HG02943 (cell line): ENCODE measurements around the gene ACBD6.
"Not testable (repeated sequence)": the region's sequence is repeated elsewhere in the genome, so short reads cannot be mapped to it uniquely, and the experiment has no call there.

ENCODE experiments used
- ATAC-seq: cut with Tn5 transposase; IDR thresholded peaks from one replicate; pipeline ENCODE4 v1.9.1; 2021; ENCODE audit warnings: mild to moderate bottlenecking, low read depth, moderate library complexity; ENCODE audit not compliant: unreplicated experiment

The ACBD6 gene

DNA sequence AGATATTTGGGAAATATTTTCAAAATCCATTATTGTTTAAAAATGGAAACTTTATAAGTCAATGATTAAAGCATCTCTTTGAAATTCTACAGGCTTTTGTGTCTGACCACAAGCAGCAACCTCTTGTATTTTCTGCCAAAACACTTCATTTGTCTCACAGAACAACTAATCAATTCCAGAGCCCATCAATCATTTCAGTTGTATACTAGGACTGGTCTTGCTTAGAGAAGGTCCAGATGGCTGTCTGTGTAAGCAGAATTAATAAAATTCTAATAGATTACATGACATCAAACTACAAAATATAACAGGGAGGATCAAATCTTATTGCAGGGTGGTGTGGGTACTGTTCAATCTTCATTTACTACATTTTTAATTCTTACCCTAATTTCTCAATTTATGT, 76.4 kb downstream of the ACBD6 start:
- ATAC-seq = no peak

DNA sequence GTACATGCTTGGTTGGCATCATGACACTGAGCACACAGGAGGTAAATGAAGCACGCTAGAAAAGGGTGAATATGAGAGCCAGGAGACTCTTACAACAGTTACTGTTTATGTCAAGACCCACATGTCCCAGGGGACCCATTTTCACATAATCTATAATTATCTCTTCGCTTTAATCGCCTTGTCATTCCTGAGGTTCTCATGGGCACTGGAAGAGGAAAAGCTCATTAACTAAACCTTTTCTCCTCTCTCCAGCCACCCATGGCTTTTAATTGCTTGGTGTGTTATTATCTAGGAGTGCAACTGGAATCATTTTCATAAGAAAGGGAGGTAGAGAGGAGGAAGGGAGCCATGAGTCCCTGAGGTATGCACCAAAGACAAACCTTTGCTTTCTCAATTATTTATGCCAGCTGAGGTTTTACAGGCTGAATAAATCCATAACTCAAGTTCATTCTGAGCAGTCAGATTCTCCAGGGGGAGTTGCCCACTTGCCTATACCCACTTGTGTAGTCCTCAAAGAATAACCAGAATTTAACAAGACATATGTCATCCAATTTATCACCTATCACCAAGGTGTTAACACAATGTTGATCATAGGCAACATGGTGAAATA, 77.4 kb downstream of the ACBD6 start:
- ATAC-seq = no peak

DNA sequence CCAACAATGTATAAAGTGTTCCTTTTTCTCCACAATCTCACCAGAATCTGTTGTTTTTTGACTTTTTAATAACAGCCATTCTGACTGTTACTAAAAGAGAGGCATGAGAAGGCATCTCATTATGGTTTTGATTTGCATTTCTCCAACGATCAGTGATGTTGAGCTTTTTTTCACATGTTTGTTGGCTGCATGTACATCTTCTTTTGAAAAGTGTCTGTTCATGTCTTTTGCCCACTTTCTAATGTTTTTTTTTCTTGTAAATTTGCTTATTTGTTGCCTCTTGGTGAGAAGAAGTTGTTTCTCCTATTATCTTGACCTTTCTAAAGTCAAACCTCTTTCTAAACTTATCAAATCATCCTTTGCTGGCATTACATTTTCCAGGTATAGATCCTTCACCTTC, 80.8 kb downstream of the ACBD6 start:
- ATAC-seq = no peak

DNA sequence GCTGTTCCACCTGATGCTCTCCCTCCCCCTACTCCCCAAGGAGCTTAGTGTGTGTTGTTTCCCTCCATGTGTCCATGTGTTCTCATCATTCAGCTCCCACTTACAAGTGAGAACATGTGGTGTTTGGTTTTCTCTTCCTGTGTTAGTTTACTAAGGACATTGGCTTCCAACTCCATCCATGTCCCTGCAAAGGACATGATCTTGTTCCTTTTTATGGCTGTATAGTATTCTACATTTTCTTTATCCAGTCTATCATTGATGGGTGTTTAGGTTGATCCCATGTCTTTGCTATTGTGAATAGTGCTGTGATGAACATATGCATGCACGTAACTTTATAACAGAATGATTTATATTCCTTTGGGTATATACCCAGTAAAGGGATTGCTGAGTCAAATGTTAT, 81.2 kb downstream of the ACBD6 start:
- ATAC-seq = not testable (repeated sequence)

DNA sequence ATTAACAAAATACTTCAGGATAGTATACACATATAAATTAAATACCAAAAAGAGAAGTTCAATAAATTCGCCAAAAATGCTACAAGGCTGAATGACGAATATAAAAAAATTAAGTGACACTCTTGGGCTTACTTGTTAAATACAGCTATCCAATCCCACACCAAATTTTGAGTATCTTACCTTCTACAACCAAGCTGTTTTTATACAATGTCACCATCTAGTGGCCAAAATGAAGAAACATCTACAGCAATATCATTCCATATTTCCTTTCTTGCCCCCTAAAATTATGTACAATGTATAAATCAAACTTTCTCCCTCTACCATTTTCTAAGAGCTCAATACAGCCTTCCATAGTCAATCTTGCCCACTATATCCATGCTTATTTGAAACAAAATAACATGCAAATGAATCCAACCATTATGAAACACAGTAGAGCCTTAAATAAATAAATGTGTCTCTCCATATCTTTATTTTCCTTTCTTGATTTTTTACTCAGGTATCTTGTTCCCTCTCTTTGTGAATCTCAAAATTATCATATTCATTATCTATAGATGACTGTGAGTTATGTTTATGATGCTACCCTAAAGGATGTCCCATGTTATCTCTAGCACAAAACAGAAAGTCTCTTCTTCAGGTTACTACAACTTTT, 86.3 kb downstream of the ACBD6 start:
- ATAC-seq = no peak

DNA sequence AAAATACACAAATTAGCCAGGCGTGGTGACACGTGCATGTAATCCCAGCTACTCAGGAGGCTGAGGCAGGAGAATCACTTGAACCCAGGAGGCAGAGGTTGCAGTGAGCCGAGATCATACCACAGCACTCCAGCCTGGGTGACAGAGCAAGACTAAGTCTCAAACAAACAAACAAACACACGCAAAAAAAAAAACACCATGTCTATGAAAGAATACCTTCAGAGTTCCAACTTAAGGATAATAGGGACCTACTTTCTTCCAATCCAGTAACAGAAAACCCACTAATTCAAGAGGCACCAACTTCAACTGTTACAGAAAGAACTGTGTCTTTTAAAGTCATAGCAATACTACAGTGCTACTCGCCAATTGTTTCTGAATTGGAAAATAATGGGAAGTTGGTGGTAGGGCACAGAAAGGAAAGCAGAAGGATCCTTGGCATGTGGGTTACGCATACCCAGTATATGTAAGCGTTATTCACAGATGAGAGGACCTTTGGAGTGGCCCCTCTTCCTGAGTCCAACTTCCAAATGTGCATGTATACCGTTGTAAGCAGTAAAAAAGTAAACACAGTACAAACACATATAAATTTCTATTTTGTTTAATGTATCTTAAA, 87.0 kb downstream of the ACBD6 start:
- no peak for ATAC-seq

DNA sequence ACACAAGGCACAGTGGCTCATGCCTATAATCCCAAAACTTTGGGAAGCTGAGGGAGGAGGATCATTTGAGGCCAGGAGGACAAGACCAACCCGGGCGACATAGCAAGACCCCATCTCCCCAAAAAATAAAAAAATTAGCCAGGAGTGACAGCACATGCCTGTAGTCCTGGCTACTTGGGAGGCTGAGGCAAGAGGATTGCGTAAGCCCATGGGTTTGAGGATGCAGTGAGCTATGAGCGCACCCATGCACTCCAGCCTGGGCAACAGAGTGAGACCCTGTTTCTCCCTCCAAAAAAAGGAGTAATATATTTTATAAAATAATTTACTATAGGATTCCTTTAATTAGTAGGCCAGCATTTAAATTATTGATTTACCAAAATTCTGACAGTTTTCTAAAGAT, 89.8 kb downstream of the ACBD6 start:
- ATAC-seq = no peak

DNA sequence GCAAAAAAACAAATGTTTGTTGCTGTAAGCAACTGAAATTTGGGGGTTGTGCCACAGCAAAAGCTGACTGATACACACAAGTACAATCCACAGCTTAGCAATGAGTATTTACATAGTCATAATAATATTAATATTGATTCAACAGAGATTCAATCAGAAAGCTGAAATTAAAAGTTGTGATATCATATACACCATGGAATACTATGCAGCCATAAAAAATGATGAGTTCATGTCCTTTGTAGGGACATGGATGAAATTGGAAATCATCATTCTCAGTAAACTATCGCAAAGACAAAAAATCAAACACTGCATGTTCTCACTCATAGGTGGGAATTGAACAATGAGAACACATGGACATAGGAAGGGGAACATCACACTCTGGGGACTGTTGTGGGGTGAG, 94.2 kb downstream of the ACBD6 start:
- ATAC-seq = not testable (repeated sequence)

DNA sequence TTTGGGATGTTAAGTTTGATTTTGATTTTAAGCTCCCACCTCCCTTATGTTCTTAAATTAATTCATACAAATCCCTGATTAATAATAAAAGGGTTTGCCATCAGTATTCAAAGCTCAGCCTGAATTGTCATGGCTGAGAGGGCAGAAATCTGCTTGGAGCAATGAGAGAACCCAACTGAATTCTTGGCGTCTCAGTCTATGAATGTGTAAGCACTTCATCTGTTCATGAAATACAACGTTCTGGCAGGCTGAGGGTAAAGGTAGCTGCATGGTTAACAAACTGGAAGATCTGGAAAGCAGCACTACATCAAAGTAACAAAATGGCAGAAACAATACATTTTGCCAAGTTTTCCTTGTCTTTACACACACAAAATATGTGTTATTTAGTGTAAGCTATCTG, 95.3 kb downstream of the ACBD6 start:
- ATAC-seq = no peak

DNA sequence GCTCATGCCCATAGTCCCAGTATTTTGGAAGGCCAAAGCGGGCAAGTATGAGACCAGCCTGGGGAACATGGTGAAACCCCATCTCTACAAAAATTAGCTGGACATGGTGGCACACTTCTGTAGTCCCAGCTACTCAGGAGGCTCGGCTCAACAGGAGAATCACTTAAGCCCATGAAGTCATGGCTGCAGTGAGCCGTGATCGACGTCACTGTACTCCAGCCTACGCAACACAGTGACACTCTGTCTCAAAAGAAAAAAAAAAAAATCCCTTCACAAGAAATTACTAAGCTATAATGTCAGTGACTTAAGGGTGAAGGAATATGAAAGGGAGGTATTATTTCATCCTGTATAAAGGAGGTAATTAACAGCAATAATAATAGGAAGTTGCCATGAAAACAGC, 99.8 kb downstream of the ACBD6 start:
- ATAC-seq = no peak

DNA sequence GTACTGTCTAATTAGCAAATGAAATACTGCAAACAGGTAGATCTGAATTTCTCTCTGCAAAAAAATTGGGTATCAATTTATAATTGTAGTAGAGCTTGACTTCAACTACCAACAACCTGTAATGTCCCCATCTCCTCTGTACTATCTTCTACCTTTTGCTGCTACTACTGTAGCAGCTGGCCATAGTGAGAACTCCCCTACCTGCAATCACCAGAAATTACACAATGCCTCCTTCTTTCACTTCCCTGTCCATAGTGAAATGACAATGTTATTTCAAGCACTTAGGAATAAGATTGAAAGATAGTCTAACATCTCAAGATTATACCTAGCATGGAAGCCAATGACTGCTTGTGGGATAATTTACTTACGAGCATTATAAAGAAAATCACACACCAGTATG, 100.4 kb downstream of the ACBD6 start:
- no peak for ATAC-seq

DNA sequence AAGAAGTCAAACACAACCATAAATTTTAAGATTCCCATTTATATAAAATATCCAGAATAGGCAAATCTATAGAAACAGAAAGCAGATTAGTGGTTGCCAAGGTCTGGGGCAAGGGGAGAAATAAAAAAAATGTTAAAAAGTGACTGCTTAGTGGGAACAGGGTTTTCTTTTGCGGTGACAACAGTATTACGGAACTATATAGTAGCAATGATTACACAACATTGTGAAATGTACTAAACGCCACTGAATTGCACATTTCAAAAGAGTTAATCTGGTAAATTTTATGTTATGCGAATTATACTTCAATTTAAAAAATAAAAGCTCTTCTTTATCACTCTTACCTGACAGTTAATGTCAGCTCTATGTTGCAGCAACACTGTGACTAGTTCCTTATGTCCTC, 105.2 kb downstream of the ACBD6 start:
- no peak for ATAC-seq

DNA sequence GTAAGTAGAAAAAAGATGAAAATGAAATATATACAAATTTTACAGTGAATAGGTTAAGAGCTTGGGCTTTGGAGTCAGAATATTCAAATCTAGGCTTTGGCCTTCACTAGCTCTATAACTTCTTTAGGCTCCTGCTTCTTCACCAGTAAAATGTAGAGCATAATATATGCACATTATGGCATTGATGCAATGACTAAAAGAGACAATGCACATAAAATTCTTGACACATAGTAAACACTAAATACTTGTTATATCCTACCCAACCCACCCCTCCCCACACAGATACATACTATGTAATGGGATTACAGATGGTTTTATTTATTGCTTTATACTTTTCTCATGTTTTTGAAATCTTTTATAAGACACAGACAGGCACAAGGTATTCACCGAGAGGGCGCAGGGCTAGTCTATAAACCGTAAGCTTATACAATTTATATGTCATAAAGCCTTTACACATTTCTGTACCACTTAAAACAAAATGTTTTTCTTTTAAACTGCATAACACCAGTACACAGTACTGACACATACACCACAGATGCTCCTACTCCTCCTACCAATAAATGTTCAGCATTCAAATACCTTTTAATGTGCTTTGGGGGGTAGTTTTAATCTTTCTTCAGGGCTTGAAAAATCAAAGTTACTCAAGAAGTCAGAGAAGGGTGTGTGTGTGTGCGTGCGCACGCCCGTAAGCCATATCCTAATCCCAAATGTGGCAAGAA, 109.8 kb downstream of the ACBD6 start:
- ATAC-seq = no peak

DNA sequence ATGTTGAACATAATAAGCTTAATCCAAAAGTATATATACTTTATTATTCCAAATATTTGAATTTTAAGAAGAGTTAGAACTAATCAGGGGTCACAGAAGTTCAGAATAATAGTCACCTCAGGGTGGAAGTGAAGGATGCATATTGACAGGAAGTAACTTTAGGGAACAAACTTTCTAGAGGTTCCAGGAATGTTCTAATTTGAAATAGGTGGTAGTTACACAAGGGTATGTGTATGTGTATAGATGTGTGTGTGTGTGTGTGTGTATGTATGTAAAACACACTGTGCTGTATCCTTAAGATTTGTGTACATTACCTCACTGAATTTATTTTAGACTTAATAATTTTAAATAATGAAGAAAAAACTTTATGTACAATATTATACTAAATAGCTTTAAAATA, 110.4 kb downstream of the ACBD6 start:
- ATAC-seq = no peak

DNA sequence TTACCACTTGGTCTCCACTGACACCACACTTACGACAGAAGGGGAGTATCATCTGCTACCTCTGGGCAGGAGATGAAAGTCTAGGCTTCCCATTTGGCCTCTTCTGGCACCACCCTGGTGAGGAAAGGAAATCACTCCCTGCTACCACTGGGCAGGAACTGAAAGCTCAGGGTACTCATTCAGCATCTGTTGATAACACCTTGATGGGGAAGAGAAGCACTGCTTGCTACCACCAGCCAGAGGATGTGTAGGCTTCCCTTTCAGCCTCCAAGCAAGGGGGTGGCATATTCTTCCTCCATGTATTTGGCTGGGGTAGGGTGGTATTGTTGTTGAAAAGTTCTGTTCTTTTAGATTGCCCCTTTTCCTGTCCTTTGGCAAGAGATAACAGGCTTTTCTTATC, 115.0 kb downstream of the ACBD6 start:
- no peak for ATAC-seq

DNA sequence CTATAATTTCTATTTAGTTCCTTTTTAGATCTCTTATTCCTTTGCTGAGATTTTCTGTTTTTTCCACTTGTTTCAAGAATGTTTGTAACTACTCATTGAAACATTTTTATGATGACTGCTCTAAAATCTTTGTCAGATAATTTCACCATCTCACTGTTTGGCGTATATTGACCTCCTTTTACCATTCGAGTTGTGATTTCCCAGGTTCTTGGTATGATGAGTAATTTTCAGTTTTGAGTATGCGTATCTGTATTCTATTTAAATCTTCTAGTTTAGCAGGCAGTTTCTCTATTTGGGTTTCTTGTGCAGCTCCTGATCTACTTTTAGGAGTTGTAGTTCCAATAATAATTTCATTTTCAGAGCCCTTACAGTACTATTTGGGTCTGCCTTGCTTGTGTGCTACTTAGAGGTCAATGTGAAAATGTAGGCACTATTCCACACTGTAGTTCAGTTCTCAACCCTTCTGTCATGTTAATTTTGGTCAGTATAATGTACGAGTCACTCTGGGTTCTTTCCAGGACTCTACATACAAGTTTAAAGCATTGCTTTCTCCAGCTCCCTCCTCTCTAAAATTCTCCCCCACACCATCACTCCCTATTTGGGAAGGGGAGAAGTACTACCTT, 115.5 kb downstream of the ACBD6 start:
- no peak for ATAC-seq

DNA sequence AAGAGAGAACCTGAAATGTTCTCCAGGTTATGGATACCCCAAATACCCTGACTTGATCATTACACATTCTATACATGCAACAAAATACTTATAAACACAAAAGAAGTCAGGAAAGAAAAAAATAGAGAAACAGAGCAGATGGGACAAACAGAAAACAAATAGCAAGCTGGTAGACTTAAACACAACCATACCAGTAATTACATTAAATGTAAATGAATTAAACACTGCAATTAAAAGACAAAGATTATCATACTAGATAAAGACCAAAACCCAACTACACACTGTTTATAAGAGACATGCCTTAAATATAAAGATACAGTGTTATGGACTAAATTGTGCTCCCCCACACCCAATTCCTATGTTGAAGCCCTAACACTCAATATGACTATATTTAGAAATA, 117.2 kb downstream of the ACBD6 start:
- no peak for ATAC-seq

DNA sequence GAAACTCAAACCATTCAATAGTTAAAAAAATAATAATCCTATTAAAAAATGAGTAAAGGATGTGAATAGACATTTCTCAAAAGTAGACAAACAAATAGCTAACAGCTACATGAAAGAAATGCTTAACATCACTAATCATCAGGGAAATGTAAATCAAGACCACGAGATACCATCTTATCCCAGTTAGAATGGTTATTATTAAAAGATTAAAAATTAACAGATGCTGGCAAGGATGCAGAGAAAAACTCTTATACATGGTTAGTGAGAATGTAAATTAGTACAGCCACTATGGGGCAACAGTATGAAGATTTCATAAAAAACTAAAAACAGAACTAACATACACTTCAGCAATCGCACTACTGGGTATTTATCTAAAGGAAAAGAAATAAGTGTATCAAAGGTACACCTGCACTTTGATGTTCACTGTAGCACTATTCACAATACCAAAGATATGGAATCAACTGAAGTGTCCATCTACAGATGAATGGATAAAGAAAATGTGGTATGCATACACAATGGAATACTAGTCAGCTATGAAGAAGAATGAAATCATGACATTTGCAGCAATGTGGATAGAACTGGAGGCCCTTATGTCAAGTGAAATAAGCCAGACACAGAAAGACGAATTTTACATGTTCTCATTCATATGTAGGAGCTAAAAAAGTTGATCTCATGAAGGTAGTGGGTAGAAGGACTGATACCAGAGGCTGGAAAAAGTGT, 117.9 kb downstream of the ACBD6 start:
- no peak for ATAC-seq

DNA sequence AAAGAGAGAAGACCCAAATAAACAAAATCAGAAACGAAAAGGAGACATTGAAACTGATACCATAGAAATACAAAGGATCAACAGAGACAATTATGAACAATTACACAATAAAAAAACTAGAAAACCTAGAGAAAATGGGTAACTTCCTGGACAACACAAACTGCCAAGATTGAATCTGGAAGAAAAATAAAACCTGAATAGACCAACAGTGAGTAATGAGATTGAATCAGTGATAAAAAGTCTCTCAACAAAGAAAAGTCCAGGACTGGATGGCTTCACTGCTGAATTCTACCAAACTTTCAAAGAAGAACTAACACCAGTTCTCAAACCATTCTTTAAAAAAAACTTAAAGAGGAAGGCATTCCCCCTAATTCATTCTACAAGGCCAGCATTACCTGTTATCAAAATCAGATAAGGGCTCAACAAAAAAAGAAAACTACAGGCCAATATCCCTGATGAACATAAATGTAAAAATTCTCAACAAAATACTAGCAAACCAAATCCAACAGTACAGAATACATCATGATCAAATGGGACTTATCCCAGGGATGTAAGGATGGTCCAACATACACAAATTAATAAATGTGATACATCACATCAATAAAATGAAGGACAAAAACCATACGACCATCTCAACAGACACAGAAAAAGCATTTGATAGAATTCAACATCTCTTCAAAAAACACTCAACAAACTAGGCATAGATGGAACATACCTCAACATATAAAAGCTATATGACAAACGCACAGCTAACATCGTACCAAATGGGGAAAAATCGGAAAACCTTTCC, 119.9 kb downstream of the ACBD6 start:
- ATAC-seq = no peak

DNA sequence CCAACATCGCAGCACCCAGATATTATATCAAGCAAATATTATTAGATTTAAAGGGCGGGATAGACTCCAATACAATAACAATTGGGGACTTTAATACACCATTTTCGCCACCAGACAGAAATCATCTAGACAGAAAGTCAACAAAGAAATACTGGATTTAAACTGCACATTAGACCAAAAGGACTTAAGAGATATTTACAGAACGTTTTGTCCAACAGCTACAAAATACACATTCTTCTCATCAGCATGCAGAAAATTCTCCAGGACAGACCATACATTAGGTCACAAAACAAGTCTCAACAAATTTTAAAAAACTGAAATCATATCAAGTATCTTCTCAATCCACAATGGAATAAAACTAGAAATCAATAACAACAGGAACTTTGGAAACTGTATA, 121.2 kb downstream of the ACBD6 start:
- no peak for ATAC-seq
